GM21390 (cell line): Measurements from ENCODE around the gene QSOX2.

Source experiments
- ATAC-seq: cut with Tn5 transposase; IDR thresholded peaks from one replicate; pipeline ENCODE4 v1.9.1; 2021; ENCODE audit not compliant: unreplicated experiment

The QSOX2 gene

DNA sequence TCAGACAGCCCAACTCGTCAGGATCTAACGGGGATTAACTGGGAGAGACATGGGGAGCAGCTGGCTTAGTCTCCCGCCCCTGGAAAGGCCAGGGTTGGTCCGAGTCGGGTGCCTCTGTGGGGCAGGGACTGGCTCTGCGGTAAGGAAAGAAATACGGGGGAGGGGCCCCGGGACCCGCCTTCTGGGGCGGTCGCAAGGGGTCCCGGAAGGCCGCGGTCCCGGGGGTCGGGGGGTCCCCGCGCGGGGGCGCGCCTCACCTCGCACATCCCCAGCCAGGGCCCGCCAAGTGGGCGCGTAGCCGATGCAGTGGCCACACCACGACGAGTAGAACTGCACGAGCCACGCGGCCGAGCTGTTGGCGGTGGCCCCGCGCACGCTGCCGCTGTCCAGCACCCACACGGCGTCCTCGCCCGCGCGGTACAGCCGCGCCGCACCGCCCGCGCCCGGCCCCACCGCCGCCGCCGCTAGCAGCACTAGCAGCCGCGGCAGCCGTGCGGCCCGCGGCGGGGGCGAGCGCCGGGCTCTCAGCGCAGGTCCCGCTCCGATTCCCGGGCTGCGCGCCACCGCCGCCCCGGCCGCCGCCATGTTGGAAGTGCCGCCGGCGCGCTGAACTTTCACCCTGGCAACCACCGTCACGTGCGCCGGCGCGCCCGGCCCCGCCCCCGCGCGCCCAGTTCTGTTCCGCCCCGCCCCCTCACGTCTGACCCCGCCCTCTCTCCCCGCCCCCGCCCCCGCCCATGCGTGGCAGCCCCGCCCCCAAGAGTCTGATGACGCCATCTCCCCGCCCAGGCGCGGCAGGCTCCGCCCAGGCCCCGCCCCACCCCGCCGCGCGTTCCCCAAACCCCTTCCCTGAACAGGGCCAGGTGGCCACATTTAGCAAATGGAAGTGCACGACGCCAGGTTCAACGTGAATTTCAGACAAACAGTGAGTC lies at the start of gene QSOX2:
Gene QSOX2, minus strand, starts transcription at position 594 of the 932 bp plus-strand sequence. Its CDS starts 9 bp downstream, at position 585.
- peak; percentile 41 for ATAC-seq

- no peak for ATAC-seq
These were observed 49.4 kb upstream of the QSOX2 start for GRCh38 chr9:136295055-136295454.

- no peak for ATAC-seq
These were observed 48.8 kb upstream of the QSOX2 start for GRCh38 chr9:136294437-136294836.

DNA sequence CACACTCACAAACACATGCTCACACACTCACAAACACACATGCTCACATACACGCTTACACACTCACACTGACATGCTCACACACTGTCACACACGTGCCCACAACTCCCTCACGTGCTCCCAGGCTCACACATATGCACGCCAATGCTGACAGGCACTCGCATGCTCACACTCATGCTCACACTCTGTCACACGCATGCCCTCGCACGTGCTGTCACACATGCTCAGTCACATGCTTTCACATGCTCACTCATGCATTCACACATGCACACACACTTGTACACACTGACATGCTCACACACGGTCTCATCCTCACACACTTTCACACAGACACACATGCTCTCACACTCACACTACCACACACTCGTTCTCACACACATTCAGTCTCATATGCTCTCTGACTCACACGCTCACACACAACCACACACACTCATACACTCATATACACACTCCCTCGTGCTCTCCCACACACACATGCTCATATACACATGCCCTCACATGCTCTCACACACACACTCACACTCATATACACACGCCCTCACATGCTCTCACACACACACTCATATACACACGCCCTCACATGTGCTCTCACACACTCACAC lies 48.0 kb upstream of the QSOX2 start:
- ATAC-seq: no peak

DNA sequence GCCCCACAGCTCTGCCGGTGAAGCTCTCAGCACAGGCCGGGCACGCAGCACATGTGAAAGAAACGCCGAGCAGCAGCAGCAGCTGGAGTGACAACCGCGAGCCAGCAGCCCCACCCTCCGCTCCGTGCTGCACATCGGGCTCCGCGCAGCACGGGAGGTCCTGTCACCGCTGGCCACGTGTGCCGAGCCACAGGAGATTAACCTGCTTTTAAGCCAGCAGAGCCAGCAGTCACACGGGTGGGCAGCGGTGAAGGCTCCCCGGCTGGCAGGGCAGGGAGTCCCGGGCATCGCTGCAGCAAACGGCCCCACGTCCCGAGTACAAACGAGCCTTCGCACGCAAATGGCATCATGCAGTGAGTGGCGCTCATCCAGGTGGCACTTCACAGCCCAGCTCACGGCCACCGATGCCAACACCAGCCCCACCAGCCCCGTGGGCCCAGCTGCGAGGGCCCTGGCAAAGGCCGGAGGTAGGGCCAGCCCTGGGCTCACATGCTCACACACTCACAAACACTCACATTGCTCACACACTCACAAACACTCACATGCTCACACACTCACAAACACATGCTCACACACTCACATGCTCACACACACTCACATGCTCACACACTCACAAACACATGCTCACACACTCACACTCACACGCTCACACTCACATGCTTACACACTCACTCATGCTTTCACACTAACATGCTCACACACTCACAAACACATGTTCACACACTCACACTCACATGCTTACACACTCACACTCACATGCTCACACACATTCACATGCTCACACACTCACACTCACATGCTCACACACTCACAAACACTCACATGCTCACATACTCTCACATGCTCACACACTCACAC lies 47.2 kb upstream of the QSOX2 start:
- ATAC-seq: no peak

GRCh38 chr9:136292026-136292538 lies 46.5 kb upstream of the QSOX2 start:
- ATAC-seq: no peak

GRCh38 chr9:136291306-136292025 lies 45.9 kb upstream of the QSOX2 start:
- ATAC-seq: no peak

GRCh38 chr9:136290508-136291000 lies 44.9 kb upstream of the QSOX2 start:
- ATAC-seq: no peak

GRCh38 chr9:136289651-136290507 lies 44.3 kb upstream of the QSOX2 start:
- ATAC-seq: no peak

GRCh38 chr9:136287960-136288753 lies 42.5 kb upstream of the QSOX2 start:
- ATAC-seq: no peak

- ATAC-seq: no peak
These were observed 41.4 kb upstream of the QSOX2 start for GRCh38 chr9:136286987-136287379.

GRCh38 chr9:136286359-136286986 lies 40.9 kb upstream of the QSOX2 start:
- ATAC-seq: no peak

GRCh38 chr9:136285501-136286358 lies 40.1 kb upstream of the QSOX2 start:
- ATAC-seq: no peak

- ATAC-seq: no peak
These were observed 39.3 kb upstream of the QSOX2 start for GRCh38 chr9:136284951-136285350.

GRCh38 chr9:136284311-136284710 lies 38.7 kb upstream of the QSOX2 start:
- no peak for ATAC-seq

DNA sequence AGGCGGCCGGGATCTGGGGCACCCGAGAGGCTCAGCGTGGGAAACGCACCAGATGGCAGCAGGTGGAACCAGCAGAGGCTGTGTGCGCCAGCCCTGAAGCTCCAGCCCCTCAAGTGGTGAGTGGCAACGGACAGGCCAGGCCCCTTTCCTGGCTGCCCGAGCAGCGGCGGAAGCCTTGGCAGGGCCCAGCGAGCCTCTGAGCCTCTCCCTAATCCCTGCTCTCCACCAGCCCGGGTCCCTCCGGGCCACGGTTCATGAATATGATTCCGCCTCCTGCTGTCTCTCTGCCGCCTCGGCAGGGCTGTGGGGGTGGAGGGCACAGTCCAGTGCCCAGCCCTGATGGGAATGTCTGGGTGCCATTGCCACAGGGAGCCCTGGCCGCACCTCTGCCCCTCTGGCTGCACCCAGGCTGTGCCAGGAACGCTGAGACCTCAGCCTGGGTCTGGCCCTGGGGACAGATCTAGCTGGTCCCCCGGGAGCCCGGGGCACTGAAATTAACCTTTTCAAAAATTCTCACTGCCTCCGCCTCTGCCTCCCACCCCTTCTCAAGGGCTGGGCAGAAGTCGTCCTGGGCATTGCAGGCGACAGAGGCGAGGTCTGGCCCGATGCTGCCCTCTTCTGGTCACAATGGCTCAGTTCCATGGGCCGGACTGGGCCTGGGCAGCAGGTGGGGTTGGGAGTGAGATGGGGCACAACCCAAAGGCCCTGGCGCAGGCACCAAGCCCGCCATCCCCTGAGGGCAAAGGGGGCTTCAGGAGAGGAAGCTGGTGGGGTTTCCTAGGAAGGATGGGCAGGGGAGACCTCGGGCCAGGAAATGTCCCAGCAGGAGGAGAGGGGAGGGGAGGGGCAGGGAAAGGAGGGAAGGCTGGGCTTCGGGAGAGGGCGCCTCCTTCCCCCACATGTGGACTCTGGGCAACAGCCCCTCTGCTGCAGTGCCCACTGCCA lies 38.0 kb upstream of the QSOX2 start:
- ATAC-seq: no peak
